Measurements from ENCODE around the gene DPYSL5. TPM values are rescaled to one million over a fixed set of nuclear protein-coding genes. Genes with fewer than 3 reads are reported as not detected.

DPYSL5 gene
- total RNA-seq, 4 donors from 2014 or later: 0.40 to 2.4 TPM; not detected in 2

- Histone ChIP-seq H3K36me3 (no peaks in the 10 kb centered on the region), H3K4me1 (peaks cover 0 to 32% (median 12%) of the 10 kb centered on the region in 3 donors), H3K27me3 (no peaks in the 10 kb centered on the region), H3K4me3 (no peak overlapping the region), H3K27ac (no peak overlapping the region), H3K9me3 (no peaks in the 10 kb centered on the region)
- no peak for ATAC-seq
- WGBS, 2 donors (ENCODE audit: low coverage in 1 of 2): 60 to 67% methylated on average over 10 of the region's 10 CpGs
- TF ChIP-seq CTCF (IDR thresholded peaks at IDR 0.05) (no peak), POLR2A (IDR thresholded peaks at IDR 0.05) (no peak), EP300 (IDR thresholded peaks at IDR 0.05) (no peak), POLR2AphosphoS5 (IDR thresholded peaks at IDR 0.05) (no peak)
Measured at GRCh38 chr2:26969077-26969844, 121.3 kb downstream of the DPYSL5 start.

DNA sequence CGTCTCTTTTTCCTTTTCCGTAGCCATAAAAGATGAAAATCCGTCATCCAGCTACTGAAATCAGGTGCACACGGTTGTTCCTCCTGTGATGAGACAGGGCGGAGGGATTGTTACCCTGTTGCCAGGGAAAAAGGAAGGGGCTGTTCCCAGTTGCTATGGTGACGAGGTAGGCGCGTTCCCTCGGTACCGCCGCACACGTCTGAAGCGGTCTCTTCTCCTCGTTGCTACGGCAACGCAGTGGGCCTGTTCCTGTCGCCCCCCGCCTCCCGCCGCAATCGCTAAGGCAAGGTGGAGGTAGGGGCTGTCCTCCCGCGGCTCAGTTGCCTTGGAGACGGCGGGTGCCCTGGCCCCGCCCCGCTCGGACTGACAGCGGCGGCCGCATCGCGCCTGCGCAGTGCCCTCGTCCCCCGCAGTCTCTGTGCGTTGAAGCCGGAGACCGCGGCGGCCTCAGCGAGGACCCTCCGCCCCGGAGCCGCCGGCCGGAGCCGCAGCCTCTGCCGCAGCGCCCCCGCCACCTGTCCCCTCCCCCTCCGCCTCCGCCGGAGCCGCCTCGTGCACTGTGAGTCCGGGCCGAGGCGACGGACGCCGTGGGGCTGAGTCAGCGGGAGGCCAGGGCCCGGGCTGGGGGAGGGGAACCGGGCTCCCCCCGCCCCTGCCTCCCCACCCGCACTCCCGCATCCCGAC, 122.5 kb downstream of the DPYSL5 start, which contains the start of gene MAPRE3:
TSS of gene MAPRE3 (plus strand) at position 394 of the 684 bp plus-strand sequence. CDS start 51,582 bp downstream, outside the sequence.
- Histone ChIP-seq H3K27me3 (no peaks in the 10 kb centered on the region), H3K9me3 (no peaks in the 10 kb centered on the region), H3K27ac (peak within 1 kb of the TSS; percentile 29 to 91 (median 90)), H3K4me3 (peak within 1 kb of the TSS; percentile 75 to 95), H3K4me1 (peaks cover 0 to 32% (median 12%) of the 10 kb centered on the region in 3 donors), H3K36me3 (no peaks in the 10 kb centered on the region)
- TF ChIP-seq EP300 (IDR thresholded peaks at IDR 0.05): no peak
- no peak for TF ChIP-seq POLR2AphosphoS5 (IDR thresholded peaks at IDR 0.05)
- TF ChIP-seq POLR2A (IDR thresholded peaks at IDR 0.05): no peak
- no peak for TF ChIP-seq CTCF (IDR thresholded peaks at IDR 0.05)
- 0 to 1% methylated on average over 3 to 17 of the region's 69 CpGs for WGBS, 2 donors (ENCODE audit: low coverage in 1 of 2)
- peak; percentile 93 for ATAC-seq

DNA sequence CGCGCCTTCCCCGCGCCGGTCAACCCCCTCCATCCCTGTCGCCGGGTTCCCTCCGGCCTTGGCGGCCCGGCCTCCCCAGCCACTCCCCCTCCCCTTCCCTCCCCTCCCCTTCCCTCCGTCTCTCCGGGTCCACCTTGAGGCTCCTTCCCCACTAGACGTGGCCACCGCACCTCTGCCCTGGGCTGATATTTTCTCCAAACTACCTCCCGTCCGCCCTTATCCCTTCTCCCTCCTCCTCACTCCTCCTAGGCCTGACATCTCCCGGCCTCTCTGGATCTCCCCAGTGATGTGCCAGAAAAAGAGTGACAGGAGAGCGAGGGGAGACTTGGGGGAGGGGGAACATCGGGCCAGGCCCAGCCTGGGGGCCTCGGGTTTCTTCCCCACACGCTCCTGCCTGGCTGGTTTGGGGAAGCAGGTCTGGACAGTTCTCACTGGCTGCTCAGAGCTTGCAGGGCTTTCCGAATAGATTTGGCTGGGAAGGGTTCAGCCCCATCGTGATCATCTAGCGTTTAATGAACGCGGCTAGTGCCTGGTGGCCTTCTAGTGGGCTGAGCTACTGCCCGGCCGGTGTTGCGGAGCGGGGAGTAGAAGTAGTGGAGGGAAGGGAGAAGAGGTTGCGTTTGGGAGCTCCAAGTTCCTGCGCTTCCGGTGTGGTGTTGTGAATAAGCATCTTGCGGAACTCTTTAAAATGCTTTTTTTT, 123.1 kb downstream of the DPYSL5 start:
- Histone ChIP-seq H3K4me1 (peaks cover 0 to 39% (median 16%) of the 10 kb centered on the region in 3 donors), H3K9me3 (no peaks in the 10 kb centered on the region), H3K36me3 (no peaks in the 10 kb centered on the region), H3K27me3 (no peaks in the 10 kb centered on the region), H3K27ac (peak overlapping the region; percentile 29 to 91 (median 90)), H3K4me3 (peak overlapping the region; percentile 75 to 95)
- peak; percentile 42 for ATAC-seq
- no peak for TF ChIP-seq EP300 (IDR thresholded peaks at IDR 0.05)
- TF ChIP-seq POLR2A (IDR thresholded peaks at IDR 0.05): no peak
- TF ChIP-seq CTCF (IDR thresholded peaks at IDR 0.05): no peak
- no peak for TF ChIP-seq POLR2AphosphoS5 (IDR thresholded peaks at IDR 0.05)
- WGBS, 2 donors (ENCODE audit: low coverage in 1 of 2): 5 to 10% methylated on average over 8 to 9 of the region's 34 CpGs

DNA sequence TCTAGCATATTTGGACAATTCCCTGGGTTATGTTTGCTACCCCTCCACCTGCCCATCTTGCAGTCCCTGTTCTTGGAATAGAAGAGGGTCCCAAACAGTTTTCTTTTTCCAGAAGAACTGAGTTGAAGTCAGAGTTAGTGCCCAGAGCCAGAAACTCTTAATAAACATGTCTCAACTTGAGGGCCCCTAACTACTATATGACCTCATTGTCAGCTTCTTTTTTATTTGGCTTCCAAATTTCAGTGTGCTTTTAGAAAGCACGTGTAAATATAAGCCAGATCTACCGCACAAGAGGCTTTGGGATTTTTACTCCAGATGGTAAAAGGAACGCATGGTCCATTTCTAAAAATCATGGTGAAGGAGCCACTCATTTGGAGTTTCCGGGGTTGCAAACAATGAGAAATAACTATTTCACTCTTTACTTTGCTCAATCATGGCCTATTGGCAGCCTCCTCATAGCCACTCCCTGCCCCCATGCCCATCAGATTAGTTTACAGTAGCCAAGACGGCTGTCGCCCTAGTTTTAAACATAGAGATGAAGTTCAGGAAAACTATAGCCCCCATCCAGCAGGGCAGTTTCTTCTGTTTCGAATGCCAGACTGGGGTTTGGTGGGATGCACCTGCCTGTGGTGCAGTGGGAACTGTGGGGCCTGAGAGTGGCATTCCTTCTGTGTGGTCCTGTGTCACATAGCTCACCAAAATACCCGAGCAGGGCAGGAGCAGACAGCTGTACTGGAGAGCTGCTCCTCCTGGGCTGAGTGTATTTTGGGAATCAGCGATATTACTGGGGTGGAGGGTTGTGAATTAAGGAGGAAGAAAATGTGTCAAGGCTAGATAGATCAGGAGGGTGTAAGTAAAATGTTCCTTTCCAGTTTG, 124.2 kb downstream of the DPYSL5 start:
- Histone ChIP-seq H3K4me3 (peak overlapping the region in 1 of 2 donors; percentile 95), H3K27ac (peak overlapping the region in 3 of 4 donors; percentile 90 to 91 (median 91)), H3K9me3 (no peaks in the 10 kb centered on the region), H3K36me3 (no peaks in the 10 kb centered on the region), H3K27me3 (no peaks in the 10 kb centered on the region), H3K4me1 (peaks cover 0 to 39% (median 17%) of the 10 kb centered on the region in 3 donors)
- no peak for ATAC-seq
- WGBS, 2 donors (ENCODE audit: low coverage in 1 of 2): 64 to 74% methylated on average over 4 to 8 of the region's 9 CpGs
- TF ChIP-seq POLR2A (IDR thresholded peaks at IDR 0.05) (no peak), EP300 (IDR thresholded peaks at IDR 0.05) (no peak), CTCF (IDR thresholded peaks at IDR 0.05) (no peak), POLR2AphosphoS5 (IDR thresholded peaks at IDR 0.05) (no peak)
